Skin of body (tissue), 2 donors: ENCODE data around the gene GRIN3B. TPM values are rescaled to one million over a fixed set of nuclear protein-coding genes. Genes with fewer than 3 reads are reported as not detected.
A peak's percentile ranks its signal among the peaks of the same experiment; 100 is the strongest.
"Not testable (repeated sequence)": the region's sequence is repeated elsewhere in the genome, so short reads cannot be mapped to it uniquely, and the experiment has no call there.

ENCODE experiments used
- DNase-seq: peaks from one replicate; lab custom pipeline; 2025; lab: John Stamatoyannopoulos, UW
- total RNA-seq: library from RNA; depleted of rRNA; stranded (reverse); fragments of >200 nt; gene quantifications from one replicate; pipeline ENCODE4 v1.2.3, GENCODE V29; 2014

Gene GRIN3B
- total RNA-seq, 1 donor from 2014 or later = 0.20 TPM

DNA sequence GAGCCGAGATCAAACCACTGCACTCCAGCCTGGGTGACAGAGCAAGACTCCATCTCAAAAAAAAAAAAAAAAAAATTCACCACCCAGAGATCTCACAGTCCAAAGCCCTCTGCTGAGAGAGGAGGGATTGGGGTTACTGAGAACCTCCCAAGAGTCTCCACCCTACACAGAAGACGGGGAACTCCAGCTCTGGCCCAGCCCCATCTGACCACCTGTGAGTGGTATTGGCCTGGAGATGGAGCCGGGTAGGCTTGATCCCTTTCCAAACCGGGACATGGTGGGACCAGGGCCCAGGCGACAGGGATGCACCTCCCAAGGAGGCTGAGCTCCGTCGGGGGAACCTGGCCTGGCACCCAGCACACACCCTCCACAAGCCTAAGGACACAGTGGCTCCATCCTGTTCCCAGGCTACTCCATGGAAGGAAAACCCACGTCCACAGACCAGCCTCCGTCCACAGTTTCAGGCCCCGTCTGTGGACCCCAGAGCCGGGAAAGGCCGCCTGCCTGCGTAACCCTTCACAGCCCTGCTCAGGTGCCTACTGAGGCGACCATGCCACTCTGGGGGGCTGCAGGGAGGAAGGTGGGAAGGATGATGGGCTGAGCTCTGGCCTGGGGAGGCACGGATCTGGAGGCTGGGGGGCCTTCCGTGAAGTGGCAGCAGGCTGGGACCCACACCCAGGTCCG, 18.9 kb downstream of the GRIN3B start:
- DNase-seq = no peak

DNA sequence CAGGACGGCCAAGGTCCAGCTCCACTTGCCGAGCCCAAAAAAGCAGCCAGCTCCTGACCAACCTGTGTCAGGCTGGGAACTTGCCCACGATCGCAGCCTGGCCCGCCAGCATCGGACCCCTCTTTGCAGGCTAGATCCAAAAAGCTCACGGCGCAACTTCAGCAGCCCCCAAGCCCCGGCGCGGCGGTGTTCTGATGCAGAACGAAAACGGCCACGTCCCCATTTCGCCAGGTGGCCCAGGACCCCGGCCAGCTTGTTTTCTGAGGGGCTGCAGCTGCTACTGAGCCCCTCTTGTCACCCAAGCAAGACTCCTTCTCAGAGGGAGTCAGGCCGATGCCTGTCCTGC, 19.4 kb downstream of the GRIN3B start:
- DNase-seq = no peak

DNA sequence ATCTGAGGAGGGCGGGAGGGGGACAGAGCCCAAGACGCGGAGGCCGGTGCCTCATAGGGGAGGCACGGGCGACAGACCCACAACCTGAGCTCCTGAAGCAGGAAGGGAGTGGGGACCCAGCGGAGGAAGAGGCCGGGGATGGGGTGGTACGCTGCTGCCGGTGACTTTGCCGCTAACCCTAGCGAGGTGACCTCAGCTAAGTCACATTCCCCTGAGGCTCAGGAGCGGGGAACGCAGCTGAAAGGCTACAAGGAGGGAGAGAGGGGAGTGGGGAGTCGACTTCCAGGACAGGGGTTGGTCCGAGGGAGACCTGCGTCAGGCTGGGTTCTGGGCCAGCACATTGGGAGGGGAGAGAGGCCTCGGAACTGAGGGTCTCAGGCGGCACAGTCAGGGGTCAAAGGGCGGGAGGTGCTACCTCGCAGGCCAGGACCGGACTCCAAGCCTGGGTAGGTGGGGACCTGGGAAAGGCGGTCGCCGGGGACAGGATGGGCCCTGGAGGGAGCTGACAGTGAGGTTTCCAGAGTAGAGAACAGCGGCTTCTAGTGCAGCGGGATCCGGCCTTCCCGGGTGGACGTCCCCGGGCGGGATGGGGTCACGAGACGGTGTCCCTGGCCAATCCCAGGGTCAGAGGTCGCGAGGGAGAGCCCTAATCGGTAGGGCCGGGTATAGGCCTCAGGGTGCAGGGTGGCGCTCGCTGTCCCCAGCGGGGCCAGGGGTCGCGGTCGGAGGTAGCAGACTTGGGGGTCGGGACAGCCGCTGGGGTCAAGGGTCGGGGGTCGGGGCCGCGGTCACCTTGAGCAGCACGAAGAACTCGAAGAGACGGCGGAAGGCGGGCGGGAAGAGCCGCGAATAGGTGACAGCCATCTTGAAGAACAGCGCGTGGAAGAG, 20.0 kb downstream of the GRIN3B start:
- no peak for DNase-seq

DNA sequence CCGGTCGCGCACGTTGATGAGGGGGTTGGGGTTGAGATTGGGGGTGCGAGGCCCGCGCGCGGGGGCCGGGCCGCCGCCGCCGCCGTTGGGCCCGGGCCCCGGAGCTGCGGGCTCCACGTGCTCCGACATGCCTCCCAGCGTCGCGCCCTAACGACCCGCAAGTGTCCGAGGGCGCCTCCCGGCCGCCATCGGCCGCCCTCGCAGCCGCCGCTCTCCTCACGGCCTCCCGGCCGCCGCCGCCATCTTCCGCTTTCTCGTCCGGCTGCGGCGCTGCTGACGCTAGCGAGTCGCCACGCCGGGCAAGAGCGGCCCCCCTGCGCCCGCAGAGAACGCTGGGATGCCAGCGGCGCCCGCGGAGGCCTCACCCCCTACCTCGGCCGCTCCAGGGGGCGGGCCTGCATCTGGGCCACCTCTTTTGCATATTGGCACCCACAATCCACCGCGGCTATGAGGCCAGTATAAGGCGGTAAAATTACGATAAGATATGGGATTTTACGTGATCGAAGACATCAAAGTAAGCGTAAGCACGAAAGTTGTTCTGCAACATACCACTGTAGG, 20.7 kb downstream of the GRIN3B start, which contains the start of gene TMEM259:
TMEM259 (minus strand) TSS at position 256 of the 558 bp plus-strand sequence; CDS start at position 129, 127 bp downstream.
- peak; percentile 97 for DNase-seq

DNA sequence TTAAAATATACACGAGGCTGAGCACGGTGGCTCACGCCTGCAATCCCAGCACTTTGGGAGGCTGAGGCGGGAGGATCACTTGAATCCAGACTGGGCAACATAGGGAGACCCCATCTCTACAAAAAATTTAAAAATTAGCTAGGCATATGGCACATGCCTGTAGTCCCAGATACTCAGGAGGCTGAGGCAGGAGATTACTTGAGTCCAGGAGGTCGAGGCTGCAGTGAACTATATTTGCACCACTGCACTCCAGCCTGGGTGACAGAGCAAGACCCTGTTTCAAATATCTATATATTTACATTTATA, 23.6 kb downstream of the GRIN3B start:
- not testable (repeated sequence) for DNase-seq

DNA sequence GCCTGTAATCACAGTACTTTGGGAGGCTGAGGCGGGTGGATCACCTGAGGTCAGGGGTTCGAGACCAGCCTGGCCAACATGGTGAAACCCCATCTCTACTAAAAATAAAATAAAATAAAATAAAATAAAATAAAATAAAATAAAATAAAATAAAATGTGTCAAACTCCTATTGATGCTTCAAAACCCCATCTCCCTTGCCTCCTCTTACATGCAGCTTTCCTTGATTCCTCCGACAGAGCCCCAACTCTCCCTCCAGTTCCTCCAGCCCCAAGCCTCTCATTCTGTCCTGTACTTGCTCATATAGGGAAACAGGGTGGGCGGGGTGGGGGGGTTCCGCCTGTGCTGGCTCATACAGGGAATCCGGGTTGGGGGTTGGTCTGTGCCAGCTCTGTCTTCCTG, 24.9 kb downstream of the GRIN3B start:
- DNase-seq = not testable (repeated sequence)

DNA sequence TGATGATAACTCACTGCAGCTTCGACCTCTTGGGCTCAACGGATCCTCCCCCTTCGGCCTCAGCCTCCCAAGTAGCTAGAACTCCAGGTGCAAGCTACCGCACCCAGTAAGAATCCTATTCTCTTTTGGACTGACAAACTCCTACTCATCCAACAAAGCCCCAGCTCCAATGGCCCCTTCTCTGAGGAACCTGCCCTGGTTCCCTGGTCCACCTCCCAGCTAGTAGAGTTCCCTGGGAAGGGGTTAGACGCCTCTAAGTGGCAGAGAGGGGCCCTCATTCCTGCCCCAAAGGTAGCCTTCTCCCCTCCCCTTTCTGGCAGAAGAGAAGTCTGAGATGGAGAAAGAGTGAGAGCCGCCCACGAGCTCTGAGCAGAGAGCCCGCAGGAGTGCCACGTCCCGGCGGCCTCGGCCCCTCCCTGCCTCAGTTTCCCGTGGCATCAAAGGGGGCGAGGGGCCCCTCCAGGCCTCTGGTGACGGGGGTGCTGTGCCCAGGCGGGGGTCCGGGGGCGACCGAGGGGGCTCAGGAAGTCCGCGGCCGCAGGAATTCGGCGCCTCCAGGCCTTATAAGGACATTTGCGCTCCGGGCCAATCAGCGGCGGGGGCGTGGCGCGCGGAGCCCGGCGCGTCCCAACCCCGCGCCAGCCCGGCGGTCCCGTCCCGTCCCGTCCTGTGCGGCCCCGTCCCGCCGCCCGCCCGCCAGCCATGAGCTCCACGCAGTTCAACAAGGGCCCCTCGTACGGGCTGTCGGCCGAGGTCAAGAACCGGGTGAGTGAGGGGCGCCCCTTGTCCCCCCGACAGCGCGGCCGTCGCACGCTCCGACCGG, 26.0 kb downstream of the GRIN3B start, which contains the start of gene CNN2:
CNN2 (plus strand) TSS at position 649 of the 823 bp plus-strand sequence; CDS start at position 703, 54 bp downstream.
- DNase-seq = peak; percentile 47

DNA sequence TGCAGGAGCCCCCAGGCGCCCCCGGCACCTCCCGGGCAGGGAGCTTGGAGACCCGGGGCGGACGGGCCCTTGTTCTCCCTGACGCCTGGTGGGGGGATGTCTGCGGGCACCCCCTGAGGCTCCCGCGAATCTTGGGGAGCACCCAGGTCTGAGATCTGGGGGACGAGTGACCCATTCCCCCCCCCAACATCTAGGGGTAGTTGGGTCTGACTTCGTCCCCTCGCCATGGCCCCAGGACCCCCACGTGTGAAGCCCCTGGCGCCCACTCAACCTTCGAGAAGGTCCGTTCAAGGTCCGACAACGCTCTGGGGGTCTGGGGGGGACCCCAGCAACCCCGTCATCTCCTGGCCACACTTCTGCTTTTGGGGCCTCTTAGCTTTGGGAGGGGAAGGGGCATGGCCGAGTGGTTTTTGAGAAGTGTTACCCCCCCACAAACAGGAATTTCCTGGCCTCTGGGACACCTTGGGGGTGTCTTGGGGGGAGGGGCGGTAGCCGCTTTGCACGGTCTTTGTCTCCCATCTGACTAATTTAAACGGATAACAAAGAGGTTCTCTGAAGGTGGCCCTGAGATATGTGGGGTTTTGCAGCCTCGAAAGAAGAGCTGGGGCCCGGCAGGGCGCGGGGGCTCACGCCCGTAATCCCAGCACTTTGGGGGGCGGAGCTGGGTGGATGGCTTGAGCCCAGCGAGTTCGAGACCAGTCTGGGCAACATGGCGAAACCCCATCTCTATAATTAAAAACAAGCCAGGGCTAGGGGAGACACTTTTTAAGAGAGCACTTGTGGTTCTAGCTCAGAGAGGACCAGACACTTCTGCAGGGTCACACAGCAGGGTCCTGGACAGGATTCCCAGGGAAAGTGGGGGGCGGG, 26.8 kb downstream of the GRIN3B start:
- DNase-seq = no peak

DNA sequence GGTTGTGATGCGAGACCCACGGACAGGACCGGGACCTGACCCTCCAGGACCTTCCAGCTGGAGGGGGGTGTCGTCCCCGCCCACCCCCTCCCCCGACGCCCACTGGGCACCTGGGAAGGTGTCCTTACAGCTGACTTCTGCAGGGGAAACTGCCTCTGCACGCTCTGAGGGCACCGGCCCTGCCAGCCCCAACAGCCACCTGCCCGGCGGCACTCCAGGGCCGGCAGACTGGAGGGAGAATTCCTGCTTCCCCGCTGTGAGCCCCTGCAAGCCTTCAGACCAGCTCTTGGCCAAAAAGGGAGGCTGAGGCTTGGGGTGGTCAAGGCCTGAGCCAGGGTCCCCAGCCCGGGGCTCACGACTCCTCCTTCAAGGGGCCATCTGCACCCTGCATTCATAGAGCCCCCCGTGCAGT, 27.4 kb downstream of the GRIN3B start:
- DNase-seq = no peak

DNA sequence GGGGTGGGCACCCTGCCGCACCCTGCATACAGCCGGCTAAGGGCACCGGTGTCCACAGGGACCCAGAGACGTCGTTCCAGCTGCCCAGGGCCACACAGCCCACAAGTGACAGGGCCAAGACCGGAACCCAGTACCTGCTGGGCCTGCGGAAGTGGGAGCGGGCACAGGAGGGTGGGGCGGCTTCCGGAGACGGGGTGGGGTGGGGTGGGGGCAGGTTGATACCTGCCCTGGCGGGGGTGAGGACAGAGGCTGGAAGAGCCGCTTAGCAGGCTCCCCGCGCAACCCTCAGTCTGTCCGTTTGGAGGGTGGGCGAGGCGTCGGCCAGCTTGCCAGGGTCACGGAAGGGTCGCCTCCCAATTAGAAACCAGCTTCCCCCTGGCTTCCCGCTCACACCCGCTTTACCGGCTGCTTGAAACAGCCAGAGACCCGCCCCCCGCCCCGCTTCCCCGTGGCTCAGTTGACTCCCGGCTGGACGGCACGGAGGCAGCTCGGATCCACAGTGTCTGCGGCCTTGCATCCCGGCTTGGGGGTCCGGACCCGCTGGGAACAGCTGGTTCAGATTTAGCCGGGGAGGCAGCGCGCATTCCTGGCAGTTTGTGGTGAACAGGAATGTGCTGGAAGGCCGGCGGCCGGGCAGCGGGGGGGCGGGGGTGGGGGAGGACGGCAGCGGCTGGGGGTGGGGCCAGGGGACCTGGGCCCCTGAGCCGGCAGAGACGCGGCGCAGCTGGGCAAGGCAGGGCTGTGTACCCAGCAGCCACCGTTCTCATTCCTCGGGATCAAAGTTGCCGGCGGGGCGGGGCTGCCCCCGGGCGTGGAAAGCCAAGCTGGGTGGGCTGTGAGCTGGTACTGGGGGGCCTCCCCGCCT, 28.1 kb downstream of the GRIN3B start:
- peak; percentile 67 for DNase-seq

DNA sequence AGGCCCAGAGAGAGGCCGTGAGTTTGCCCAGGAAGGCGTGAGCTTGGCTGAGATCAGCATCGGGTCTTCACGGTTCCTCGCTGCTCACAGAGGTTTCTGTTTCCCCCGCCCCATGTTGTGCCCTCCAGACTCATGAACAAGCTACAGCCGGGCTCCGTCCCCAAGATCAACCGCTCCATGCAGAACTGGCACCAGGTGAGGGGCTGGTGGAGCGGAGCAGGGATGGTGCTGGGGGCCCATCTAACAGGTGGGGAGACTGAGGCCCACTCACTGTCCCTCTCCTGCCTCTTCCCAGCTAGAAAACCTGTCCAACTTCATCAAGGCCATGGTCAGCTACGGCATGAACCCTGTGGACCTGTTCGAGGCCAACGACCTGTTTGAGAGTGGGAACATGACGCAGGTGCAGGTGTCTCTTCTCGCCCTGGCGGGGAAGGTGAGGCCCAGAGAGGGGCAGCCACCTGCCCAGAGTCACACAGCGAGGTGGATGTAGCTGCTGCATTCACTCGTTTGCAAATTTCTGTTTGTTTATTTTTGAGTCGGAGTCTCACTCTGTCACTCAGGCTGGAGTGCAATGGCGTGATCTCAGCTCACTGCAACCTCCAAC, 32.1 kb downstream of the GRIN3B start:
- DNase-seq = no peak

DNA sequence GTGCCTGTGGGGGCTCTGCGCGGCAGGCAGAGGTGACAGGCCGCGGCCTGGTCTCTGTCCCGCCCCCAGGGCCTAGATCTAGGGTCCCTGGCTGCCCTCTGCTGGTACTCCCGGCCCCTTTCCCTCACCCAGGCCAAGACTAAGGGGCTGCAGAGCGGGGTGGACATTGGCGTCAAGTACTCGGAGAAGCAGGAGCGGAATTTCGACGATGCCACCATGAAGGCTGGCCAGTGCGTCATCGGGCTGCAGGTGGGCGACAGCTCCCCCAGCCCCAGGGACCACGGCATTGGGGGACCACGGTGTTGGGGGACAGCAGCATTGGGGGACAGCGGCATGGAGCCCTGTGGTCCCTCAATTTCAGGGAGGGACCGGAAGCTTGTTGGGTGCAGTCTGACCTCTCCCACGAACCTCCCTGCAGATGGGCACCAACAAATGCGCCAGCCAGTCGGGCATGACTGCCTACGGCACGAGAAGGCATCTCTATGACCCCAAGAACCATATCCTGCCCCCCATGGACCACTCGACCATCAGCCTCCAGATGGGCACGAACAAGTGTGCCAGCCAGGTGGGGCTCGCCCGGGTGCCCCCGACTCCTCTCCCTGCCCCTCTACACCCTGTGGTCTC, 35.9 kb downstream of the GRIN3B start:
- DNase-seq = no peak

DNA sequence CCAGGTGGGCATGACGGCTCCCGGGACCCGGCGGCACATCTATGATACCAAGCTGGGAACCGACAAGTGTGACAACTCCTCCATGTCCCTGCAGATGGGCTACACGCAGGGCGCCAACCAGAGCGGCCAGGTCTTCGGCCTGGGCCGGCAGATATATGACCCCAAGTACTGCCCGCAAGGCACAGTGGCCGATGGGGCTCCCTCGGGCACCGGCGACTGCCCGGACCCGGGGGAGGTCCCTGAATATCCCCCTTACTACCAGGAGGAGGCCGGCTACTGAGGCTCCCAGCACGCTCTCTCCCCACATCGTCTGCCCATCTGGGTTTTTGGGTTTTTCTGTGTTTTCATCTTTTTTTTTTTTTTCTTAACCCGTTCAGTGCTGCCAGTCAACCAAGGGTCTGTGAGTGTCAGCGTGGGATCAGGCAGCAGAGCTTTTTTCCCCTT, 37.4 kb downstream of the GRIN3B start:
- no peak for DNase-seq

DNA sequence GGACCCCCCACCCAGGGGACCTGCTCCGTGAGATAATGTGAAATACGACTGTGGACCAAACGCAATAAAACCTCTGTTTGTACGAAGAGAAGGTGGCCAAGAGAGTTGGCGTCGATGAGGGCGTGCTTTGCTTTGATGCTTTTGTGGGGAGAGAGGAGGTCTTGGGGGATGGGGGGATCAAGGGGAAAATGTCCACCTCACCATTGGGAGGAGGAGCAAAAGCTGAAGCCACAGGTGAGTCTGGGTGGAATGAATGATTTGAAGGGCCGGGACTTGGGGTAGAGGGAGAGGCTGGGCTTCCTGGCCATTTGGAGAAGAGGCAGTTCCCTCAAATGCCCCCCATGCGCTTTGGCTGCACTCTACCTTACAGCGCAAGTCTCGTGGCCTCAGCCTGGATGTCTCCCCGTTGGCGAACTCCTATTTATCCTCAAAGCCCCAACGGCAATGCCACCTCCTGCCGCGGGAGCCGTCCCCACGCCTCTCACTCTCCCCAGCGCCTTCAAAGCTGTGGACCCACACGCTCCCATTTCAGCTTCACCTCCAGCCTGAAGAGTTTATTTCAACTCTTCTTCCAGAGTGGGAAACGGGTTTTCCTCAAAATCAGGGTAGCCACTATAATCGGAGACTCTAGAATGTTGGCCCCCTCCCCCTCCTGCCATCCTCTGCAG, 38.9 kb downstream of the GRIN3B start:
- DNase-seq = no peak

DNA sequence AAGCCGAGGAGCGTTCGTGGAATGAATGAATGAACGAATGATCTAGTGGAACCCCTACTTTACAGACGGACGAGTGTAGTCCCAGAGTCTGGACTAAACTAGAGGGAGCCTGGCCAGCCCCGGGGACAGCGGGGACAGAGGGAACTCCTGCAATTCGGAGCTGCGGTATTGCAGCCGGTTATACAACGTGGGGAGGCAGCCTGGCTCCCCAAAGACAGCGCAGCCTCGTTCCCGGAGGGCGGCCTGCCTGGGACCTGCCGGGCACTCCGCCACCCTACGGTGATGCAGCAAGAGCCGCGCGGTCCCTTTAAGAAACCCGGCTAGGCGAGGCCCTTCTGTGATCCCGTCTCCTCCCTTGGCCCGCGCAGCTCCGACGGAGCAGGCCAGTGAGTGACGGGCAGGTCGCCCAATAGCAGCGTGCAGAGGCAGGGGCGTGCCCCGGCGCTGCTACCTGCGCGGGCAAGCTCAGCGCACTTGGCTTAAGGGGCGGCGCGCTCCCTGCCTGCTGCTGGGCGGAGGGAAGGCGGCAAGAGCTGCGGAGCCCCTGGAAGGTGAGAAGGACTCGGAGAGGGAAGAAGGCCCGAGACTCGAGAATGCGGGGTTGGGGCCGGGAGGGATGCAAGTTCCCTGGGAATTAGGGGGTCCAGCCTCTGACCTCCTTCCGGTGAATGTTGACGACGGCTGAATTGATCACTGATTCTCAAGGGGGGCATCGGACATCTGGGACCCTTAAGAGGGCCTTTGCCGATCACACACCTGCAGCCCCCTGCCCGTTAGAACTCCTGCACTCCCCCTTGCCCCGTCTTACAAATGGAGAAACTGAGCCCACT, 39.6 kb downstream of the GRIN3B start, which contains the start of gene ABCA7:
ABCA7 (plus strand) TSS at position 462 of the 830 bp plus-strand sequence. CDS start 1,255 bp downstream, outside the sequence.
- peak; percentile 81 for DNase-seq

DNA sequence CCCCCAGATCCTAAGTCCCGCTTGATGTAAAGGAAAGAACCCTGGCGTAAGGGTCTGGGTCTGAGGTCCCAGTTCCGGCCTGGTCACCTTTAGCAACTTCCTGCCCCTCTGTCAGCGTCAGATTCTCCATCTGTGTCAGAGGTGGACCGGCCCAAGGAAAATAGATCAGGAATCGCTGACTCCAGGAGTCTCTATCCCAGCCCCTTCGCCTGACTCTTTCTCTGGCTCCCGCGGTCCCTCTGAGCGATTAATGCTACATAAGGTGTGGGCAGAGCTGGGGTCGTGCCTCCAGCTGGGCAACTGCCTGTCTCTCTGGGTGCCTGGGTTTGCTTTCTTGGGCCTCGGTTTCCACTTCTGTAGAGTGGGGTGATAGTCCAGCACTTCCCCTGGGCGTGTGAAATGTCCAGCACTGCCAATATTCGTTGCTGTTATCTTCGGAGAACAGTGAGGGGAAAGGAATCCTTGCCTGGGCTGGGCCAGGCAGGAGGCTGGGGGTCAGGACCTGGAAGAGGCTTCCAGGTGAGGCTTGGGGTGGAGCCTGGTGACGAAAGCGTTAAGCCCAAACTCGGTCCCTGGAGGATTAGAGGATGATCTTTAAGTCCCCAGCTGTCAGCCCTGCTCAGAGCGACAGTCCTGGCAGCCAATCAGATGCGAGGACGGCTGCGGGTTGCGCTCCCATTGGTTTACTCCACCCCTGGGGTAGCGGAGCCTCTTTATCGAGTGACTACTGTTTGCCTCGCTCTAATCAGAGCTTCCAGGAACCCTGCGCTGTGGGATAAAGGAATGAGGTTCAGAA, 40.5 kb downstream of the GRIN3B start:
- DNase-seq = peak; percentile 82
